HepG2 (cell line): ENCODE measurements around the gene POLR1E.

Experiments used
- CTCF ChIP-seq: sonication (generic); formaldehyde crosslinking; IDR thresholded peaks from 2 replicates; pipeline ENCODE4 v1.5.0; 2020; ENCODE audit warnings: mild to moderate bottlenecking, missing genetic modification reagents, moderate library complexity
- FOXP4 ChIP-seq: sonication (generic); formaldehyde crosslinking; IDR thresholded peaks from 2 replicates; pipeline ENCODE4 v1.4.0; 2020; ENCODE audit warnings: missing genetic modification reagents
- GABPA ChIP-seq, 2 experiments: IDR thresholded peaks; 2 replicates each; pipeline ENCODE4 v1.6.1; 2011 to 2016; ENCODE audit warnings: low read depth in 2 of 2, low read length in 1 of 2, missing biosample characterization in 1 of 2, missing genetic modification characterization in 1 of 2
- MNT ChIP-seq: fragments of 450-650 bp; IDR thresholded peaks from 2 replicates; pipeline ENCODE4 v1.6.1; 2016
- MXI1 ChIP-seq: IDR thresholded peaks from 3 replicates; pipeline ENCODE4 v1.6.1; 2012; ENCODE audit warnings: low read depth, low read length, inconsistent platforms, borderline replicate concordance
- NFATC3 ChIP-seq: sonication (generic); formaldehyde crosslinking; IDR thresholded peaks from 2 replicates; pipeline ENCODE4 v1.5.1; 2020; ENCODE audit warnings: mild to moderate bottlenecking, missing genetic modification reagents
- TRIM22 ChIP-seq: fragments of 450-650 bp; IDR thresholded peaks from 2 replicates; pipeline ENCODE4 v1.6.1; 2017
- ZNF367 ChIP-seq: sonication (generic); formaldehyde crosslinking; IDR thresholded peaks from 2 replicates; pipeline ENCODE4 v1.4.0; 2020; ENCODE audit warnings: missing genetic modification reagents, borderline replicate concordance

- TF ChIP-seq CTCF, result no peak
- TF ChIP-seq FOXP4, result no peak
- no peak for TF ChIP-seq MXI1
- no peak for TF ChIP-seq ZNF367 (CRISPR knock-in tag)
- no peak for TF ChIP-seq NFATC3 (CRISPR knock-in tag)
- TF ChIP-seq TRIM22, result no peak
- TF ChIP-seq MNT, result no peak
- TF ChIP-seq GABPA (IDR thresholded peaks at IDR 0.05; ENCODE audit: low read depth, low read length), result no peak
- no peak for TF ChIP-seq GABPA (CRISPR knock-in tag; IDR thresholded peaks at IDR 0.05; ENCODE audit: low read depth)
Measured at GRCh38 chr9:37437621-37438020, 48.1 kb upstream of the POLR1E start.
